ENCODE measurements around the gene ATOSA.

Gene ATOSA

GRCh38 chr15:52710708-52711389 lies 31.7 kb upstream of the ATOSA start:
- H3K4me3 ChIP-seq (ENCODE audit: low read depth, low read length): no peak overlapping the region
- no peak for DNase-seq (ENCODE audit: low read depth)
- TF ChIP-seq CTCF (IDR thresholded peaks at IDR 0.05; ENCODE audit: low read depth, low read length): no peak
- no peak for TF ChIP-seq POLR2A (IDR thresholded peaks at IDR 0.05; ENCODE audit: extremely low read depth, insufficient read length)
- TF ChIP-seq MAX (IDR thresholded peaks at IDR 0.05; ENCODE audit: low read depth, low read length): no peak
- no peak for TF ChIP-seq MYC (IDR thresholded peaks at IDR 0.05; ENCODE audit: low read depth, low read length)

- H3K4me3 ChIP-seq (ENCODE audit: low read depth, low read length): no peak overlapping the region
- DNase-seq (ENCODE audit: low read depth): no peak
- no peak for TF ChIP-seq MYC (IDR thresholded peaks at IDR 0.05; ENCODE audit: low read depth, low read length)
- no peak for TF ChIP-seq MAX (IDR thresholded peaks at IDR 0.05; ENCODE audit: low read depth, low read length)
- TF ChIP-seq CTCF (IDR thresholded peaks at IDR 0.05; ENCODE audit: low read depth, low read length): no peak
- TF ChIP-seq POLR2A (IDR thresholded peaks at IDR 0.05; ENCODE audit: extremely low read depth, insufficient read length): no peak
Measured at GRCh38 chr15:52710050-52710707, 31.0 kb upstream of the ATOSA start.

GRCh38 chr15:52709187-52709981 lies 30.2 kb upstream of the ATOSA start:
- no peak overlapping the region for H3K4me3 ChIP-seq (ENCODE audit: low read depth, low read length)
- TF ChIP-seq MYC (IDR thresholded peaks at IDR 0.05; ENCODE audit: low read depth, low read length) (no peak), CTCF (IDR thresholded peaks at IDR 0.05; ENCODE audit: low read depth, low read length) (no peak), POLR2A (IDR thresholded peaks at IDR 0.05; ENCODE audit: extremely low read depth, insufficient read length) (no peak), MAX (IDR thresholded peaks at IDR 0.05; ENCODE audit: low read depth, low read length) (no peak)
- peak; percentile 38 for DNase-seq (ENCODE audit: low read depth)

GRCh38 chr15:52706091-52706490 lies 26.9 kb upstream of the ATOSA start:
- DNase-seq (ENCODE audit: low read depth): no peak
- no peak overlapping the region for H3K4me3 ChIP-seq (ENCODE audit: low read depth, low read length)
- TF ChIP-seq MYC (IDR thresholded peaks at IDR 0.05; ENCODE audit: low read depth, low read length) (no peak), POLR2A (IDR thresholded peaks at IDR 0.05; ENCODE audit: extremely low read depth, insufficient read length) (no peak), MAX (IDR thresholded peaks at IDR 0.05; ENCODE audit: low read depth, low read length) (no peak), CTCF (IDR thresholded peaks at IDR 0.05; ENCODE audit: low read depth, low read length) (no peak)

- H3K4me3 ChIP-seq (ENCODE audit: low read depth, low read length): no peak overlapping the region
- DNase-seq (ENCODE audit: low read depth): no peak
Measured at GRCh38 chr15:52702390-52702789, 23.2 kb upstream of the ATOSA start.

More at GRCh38 chr15:52702390-52702789, 23.2 kb upstream of the ATOSA start:
- TF ChIP-seq MAX (IDR thresholded peaks at IDR 0.05; ENCODE audit: low read depth, low read length) (no peak), CTCF (IDR thresholded peaks at IDR 0.05; ENCODE audit: low read depth, low read length) (no peak), MYC (IDR thresholded peaks at IDR 0.05; ENCODE audit: low read depth, low read length) (no peak), POLR2A (IDR thresholded peaks at IDR 0.05; ENCODE audit: extremely low read depth, insufficient read length) (no peak)
